T-helper 22 cell (primary cell): Measurements from ENCODE around the gene ZNF418.
A peak's percentile ranks its signal among the peaks of the same experiment; 100 is the strongest.
"Not testable (repeated sequence)": the region's sequence is repeated elsewhere in the genome, so short reads cannot be mapped to it uniquely, and the experiment has no call there.

ENCODE experiments used
- DNase-seq: peaks from one replicate; pipeline ENCODE4 v3.0.0-alpha.2; 2020; ENCODE audit warnings: low read depth

The ZNF418 gene

DNA sequence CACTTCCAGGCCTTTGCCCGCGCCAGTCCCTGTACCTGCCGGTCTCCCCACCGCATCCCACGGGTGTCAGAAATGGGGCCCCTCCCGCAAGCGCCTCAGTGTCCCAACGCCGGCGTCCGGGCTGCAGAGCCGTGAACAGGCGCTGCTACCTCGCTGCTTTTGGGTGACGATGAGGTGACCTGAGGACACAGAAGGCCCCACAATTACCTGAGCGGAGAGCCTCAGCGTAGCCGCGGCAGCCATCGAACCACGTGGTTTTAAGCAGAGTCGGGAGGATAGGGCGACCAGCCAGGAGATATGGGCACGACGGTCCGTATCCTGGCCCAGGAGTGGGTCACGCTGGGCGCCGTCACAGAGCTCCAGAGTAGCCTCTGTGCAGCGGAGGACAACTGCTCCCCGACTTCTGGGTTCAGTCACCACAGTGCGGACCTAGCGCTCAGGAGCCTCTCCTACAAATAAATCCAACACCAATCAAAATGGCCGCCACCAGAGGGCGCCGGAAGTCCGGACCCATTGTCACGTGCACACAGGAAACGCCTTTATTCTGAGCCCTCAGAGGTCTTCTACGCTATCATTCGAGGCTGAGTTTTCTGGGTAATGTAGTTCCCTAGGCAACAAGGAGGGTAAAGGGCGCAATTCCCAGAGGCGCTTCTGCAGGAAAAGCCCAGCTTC lies 46.5 kb downstream of the ZNF418 start, which contains the start of gene ZNF814:
Gene ZNF814 (minus strand): TSS at position 478 of the 672 bp plus-strand sequence. CDS start 235 bp downstream, at position 243.
- peak; percentile 29 for DNase-seq

DNA sequence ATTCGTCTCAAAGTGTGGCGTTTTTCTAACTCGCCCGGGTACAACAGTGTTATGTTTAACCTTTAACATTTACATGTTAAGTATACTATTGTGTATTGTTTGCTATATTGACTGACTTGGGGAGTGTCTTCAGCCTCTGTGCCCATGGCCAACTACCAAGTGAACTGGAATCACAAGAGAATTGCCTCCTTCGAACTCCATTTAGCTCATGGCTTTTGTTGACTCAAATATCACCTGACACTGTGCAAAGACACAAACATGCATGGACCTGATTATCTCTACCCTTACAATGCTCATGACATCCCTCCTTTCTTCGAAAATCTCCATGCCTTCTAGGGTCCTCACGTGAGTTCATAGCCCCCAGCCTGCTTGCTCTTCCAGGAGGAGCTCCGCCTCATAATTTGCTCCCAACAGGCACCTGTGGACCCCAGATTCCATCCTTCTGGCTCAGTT lies 47.1 kb downstream of the ZNF418 start:
- DNase-seq: no peak

DNA sequence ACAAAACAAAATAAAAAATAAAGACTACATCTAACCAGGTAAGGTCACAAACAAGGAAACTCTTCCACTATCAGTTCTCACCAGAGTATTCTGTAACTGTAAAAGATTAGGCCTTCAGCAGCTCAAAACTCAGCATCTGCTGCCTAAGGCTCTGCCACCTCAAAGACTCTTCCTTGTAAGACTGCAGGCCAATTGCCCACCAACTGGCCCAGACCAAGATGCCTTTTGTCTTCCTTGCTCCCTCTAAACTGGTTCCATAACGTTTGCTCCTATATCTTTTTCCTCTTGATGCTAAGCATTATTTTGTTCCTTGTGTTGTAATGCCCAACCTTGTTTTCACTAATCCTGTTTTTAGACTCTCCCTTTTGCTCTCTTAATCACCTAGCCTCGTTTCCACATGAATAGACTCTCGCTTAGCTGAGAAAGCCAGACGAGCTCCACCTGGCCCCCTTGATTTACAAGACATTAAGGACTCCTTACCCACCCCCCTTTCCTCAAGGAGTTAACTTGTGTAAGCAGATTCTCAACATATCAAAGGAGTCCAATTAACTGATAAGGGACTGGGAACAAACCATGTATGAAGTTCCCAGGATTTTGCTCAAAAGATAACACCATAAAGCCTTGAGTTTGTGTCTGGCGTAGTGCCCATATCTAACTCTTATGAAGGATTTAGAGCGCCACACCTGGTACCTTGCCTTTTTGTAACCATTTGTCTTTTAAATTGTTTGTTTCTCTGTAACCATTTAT lies 47.8 kb downstream of the ZNF418 start:
- DNase-seq: no peak

DNA sequence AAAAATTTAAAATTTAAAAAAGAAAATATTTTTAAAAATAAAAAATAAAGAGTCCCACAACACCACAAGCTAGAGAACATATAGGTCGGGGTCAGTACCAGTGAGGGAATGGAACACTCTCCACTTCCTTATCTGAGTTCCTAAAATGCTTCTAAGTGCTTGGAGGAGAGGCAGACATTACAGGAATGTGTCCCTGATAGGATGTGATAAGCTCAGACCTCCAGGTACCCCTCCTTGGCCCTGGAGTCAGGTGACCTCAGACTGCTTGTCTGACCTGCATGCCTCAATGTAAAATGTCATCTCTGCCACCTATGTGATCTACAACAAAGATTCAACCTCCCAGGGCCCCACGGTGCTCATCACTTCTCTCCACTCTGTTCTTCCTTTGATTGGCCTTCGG lies 49.2 kb downstream of the ZNF418 start:
- no peak for DNase-seq

DNA sequence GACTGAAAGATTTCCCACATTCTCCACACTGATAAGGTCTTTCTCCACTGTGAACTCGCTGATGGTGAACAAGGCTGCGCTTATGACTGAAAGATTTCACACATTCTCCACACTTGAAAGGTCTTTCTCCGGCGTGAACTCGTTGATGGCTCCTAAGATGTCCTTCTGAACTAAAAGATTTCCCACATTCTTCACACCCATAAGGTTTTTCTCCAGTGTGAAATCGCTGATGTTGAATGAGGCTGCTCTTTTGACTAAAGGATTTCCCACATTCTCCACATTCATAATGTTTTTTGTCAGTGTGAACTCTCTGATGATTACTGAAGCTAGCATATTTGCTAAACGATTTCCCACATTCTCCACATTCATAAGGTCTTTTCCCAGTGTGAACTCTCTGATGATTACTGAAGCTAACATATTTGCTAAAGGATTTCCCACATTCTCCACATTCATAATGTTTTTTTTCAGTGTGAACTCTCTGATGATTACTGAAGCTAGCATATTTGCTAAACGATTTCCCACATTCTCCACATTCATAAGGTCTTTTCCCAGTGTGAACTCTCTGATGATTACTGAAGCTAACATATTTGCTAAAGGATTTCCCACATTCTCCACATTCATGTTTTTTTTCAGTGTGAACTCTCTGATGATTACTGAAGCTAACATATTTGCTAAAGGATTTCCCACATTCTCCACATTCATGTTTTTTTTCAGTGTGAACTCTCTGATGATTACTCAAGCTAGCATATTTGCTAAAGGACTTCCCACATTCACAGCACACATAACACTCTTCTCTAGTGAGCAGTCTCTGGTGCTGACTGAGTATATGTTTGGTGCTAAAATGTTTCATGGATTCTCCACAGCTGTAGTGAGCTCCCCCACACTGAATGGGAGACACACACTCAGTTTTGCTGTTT lies 61.1 kb downstream of the ZNF418 start:
- DNase-seq: not testable (repeated sequence)

DNA sequence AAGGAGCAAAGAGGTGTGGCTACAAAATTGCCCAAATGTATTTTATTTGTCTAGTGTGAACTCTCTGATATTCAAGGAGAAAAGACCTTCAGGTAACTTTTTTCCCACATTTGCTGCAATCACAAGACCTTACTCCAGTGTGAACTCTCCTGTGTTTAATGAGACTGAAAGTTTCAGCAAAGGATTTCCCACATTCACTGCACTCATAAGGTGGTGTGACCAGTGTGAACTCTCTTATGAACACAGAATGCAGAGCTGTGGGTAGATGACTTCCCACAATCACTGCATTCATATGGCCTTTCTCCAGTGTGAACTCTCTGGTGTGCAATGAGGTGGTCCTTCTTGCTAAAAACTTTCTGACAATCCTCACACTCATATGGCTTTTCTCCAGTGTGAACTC lies 62.8 kb downstream of the ZNF418 start:
- DNase-seq: no peak
